Hepatocyte (in vitro differentiated cells): ENCODE measurements around the gene ATP5F1B.

ENCODE experiments used
- EZH2 ChIP-seq: fragments of 200-600 bp; sonication (generic); IDR thresholded peaks from 2 replicates; pipeline ENCODE4 v1.6.1; 2016; ENCODE audit warnings: antibody characterized with exemption, mild to moderate bottlenecking, borderline replicate concordance
- TF ChIP-seq, protein P1 (sequence below): fragments of 200-600 bp; sonication (generic); IDR thresholded peaks from 2 replicates; pipeline ENCODE4 v1.5.1; 2016; ENCODE audit warnings: antibody characterized with exemption, mild to moderate bottlenecking; ENCODE audit not compliant: poor library complexity

DNA sequence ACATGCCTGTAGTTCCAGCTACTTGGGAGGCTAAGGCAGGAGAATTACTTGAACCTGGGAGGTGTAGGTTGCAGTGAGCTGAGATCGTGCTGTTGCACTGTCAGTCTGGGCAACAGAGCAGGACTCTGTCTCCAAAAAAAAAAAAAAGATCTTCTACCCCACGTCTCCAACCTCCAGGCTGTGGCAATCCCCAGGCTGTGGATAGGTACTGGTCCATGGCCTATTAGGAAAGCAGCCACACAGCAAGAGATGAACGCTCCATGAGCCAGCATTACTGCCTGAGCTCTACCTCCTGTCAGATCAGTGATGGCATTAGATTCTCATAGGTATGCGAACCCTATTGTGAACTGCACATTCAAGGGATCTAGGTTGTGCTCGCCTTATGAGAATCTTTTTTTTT is 48.4 kb upstream of the ATP5F1B start:
- no peak for TF ChIP-seq EZH2
- TF ChIP-seq, protein P1, sequence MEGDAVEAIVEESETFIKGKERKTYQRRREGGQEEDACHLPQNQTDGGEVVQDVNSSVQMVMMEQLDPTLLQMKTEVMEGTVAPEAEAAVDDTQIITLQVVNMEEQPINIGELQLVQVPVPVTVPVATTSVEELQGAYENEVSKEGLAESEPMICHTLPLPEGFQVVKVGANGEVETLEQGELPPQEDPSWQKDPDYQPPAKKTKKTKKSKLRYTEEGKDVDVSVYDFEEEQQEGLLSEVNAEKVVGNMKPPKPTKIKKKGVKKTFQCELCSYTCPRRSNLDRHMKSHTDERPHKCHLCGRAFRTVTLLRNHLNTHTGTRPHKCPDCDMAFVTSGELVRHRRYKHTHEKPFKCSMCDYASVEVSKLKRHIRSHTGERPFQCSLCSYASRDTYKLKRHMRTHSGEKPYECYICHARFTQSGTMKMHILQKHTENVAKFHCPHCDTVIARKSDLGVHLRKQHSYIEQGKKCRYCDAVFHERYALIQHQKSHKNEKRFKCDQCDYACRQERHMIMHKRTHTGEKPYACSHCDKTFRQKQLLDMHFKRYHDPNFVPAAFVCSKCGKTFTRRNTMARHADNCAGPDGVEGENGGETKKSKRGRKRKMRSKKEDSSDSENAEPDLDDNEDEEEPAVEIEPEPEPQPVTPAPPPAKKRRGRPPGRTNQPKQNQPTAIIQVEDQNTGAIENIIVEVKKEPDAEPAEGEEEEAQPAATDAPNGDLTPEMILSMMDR = no peak
